ENCODE data around the gene PLD4. TPM values are rescaled to one million over a fixed set of nuclear protein-coding genes. Genes with fewer than 3 reads are reported as not detected.
"Not testable (repeated sequence)": the region's sequence is repeated elsewhere in the genome, so short reads cannot be mapped to it uniquely, and the experiment has no call there.

Gene PLD4
- total RNA-seq, 2 donors from 2014 or later, result not detected

DNA sequence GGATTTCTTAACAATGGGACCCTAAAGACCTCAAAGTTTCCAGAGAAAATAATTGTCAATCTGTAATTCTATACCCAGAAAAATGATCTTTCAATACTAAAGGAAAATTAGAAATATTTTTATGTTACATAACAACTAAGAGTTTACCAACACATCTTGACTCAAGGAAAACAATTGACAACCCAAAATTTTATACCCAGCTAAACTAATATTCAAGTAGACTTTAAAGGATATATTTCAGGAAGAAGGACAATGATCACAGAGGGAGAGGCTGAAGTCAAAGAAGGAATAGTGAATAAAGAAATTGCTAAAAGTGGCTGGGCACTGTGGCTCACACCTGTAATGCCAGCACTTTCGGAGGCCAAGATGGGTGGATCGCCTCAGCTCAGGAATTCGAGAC lies 12.6 kb upstream of the PLD4 start:
- TF ChIP-seq POLR2A (IDR thresholded peaks at IDR 0.05), result no peak
- TF ChIP-seq CTCF (IDR thresholded peaks at IDR 0.05), result no peak
- ATAC-seq (no peak), DNase-seq (no peak)
- Histone ChIP-seq H3K4me3 (no peak overlapping the region), H3K36me3 (replicated peaks in 1 of 2; ENCODE audit: insufficient read depth in 1 of 2, low read depth in 2 of 2) (no peaks in the 10 kb centered on the region), H3K4me1 (no peaks in the 10 kb centered on the region), H3K27ac (no peak overlapping the region), H3K9me3 (no peaks in the 10 kb centered on the region), H3K27me3 (no peaks in the 10 kb centered on the region)
- intact Hi-C loops (cut with DNase I), result no loop called here
- WGBS, 2 donors, result 83 to 84% methylated on average over 3 of the region's 3 CpGs

GRCh38 chr14:104913435-104913834 lies 11.2 kb upstream of the PLD4 start:
- ATAC-seq (no peak), DNase-seq (no peak)
- Histone ChIP-seq H3K27ac (no peak overlapping the region), H3K4me3 (no peak overlapping the region), H3K4me1 (no peaks in the 10 kb centered on the region), H3K9me3 (no peaks in the 10 kb centered on the region), H3K27me3 (no peaks in the 10 kb centered on the region), H3K36me3 (replicated peaks in 1 of 2; ENCODE audit: insufficient read depth in 1 of 2, low read depth in 2 of 2) (no peaks in the 10 kb centered on the region)
- intact Hi-C loops (cut with DNase I), result no loop called here
- WGBS, 2 donors, result 82 to 86% methylated on average over 7 of the region's 7 CpGs
- TF ChIP-seq POLR2A (IDR thresholded peaks at IDR 0.05), result no peak
- no peak for TF ChIP-seq CTCF (IDR thresholded peaks at IDR 0.05)

DNA sequence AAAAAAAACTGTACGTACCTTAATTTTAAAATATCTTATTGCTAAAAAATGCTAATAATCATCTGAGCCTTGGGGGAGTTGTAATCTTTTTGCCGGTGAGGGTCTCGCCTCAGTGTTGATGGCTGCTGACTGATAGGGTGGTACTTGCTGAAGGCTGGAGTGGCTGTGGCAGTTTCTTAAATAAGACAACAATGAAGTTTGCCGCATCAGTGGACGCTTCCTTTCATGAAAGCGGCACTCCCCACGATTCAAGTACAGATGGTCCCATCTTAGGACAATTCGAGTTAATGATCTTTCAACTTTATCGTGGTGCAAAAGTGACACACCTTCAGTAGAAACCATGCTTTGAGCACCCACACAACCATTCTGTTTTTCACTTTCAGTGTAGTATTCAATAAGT lies 7.6 kb upstream of the PLD4 start:
- no peaks in the 10 kb centered on the region for H3K9me3 ChIP-seq
- H3K4me1 ChIP-seq, result no peaks in the 10 kb centered on the region
- WGBS, 2 donors, result 80 to 85% methylated on average over 9 of the region's 9 CpGs
- TF ChIP-seq CTCF (IDR thresholded peaks at IDR 0.05) (no peak), POLR2A (IDR thresholded peaks at IDR 0.05) (no peak)
- no peak overlapping the region for H3K27ac ChIP-seq
- no peak overlapping the region for H3K4me3 ChIP-seq
- DNase-seq (no peak), ATAC-seq (no peak)
- no peaks in the 10 kb centered on the region for H3K36me3 ChIP-seq (replicated peaks in 1 of 2; ENCODE audit: insufficient read depth in 1 of 2, low read depth in 2 of 2)
- H3K27me3 ChIP-seq, result no peaks in the 10 kb centered on the region
- intact Hi-C loops (cut with DNase I), result no loop called here

DNA sequence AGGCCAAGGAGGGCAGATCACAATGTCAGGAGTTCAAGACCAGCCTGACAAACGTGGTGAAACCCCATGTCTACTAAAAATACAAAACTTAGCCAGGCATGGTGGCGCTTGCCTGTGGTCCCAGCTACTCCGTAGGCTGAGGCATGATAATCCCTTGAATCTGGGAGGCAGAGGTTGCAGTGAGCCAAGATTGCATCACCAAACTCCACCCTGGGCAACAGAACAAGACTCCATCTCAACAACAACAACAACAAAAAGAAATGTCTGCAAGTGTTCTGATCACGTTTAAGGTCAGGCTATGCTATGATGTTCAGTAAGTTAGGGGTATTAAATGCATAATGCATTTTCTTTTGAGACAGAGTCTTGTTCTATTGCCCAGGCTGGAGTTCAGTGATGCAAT lies 6.7 kb upstream of the PLD4 start:
- Histone ChIP-seq H3K36me3 (replicated peaks in 1 of 2; ENCODE audit: insufficient read depth in 1 of 2, low read depth in 2 of 2) (no peaks in the 10 kb centered on the region), H3K9me3 (no peaks in the 10 kb centered on the region), H3K27ac (no peak overlapping the region), H3K27me3 (no peaks in the 10 kb centered on the region), H3K4me1 (no peaks in the 10 kb centered on the region), H3K4me3 (no peak overlapping the region)
- WGBS, 2 donors, result 56 to 59% methylated on average over 2 to 4 of the region's 4 CpGs
- TF ChIP-seq POLR2A (IDR thresholded peaks at IDR 0.05), result no peak
- TF ChIP-seq CTCF (IDR thresholded peaks at IDR 0.05), result no peak
- DNase-seq (no peak), ATAC-seq (no peak)
- intact Hi-C loops (cut with DNase I), result no loop called here

- H3K4me1 ChIP-seq; intact Hi-C loops (cut with DNase I); H3K27ac ChIP-seq; DNase-seq; H3K9me3 ChIP-seq; H3K36me3 ChIP-seq (replicated peaks in 1 of 2; ENCODE audit: insufficient read depth in 1 of 2, low read depth in 2 of 2); H3K27me3 ChIP-seq; ATAC-seq; H3K4me3 ChIP-seq: not testable (repeated sequence)
- 71 to 74% methylated on average over 11 to 12 of the region's 12 CpGs for WGBS, 2 donors
Measured at GRCh38 chr14:104919152-104919992, 5.3 kb upstream of the PLD4 start.

Data from body of pancreas (tissue), 4 donors.